ENCODE results near the gene GRID1. TPM values are rescaled to one million over a fixed set of nuclear protein-coding genes. Genes with fewer than 3 reads are reported as not detected.

Gene GRID1
- total and polyA plus RNA-seq, 11 donors, result 0.69 to 3.4 (median 1.6) TPM

- DNase-seq (no peak), ATAC-seq (no peak)
- WGBS, 4 donors, result 94 to 97% (median 95%) methylated on average over 2 to 4 of the region's 4 CpGs
- Histone ChIP-seq H3K4me3 (no peak overlapping the region), H3K36me3 (no peaks in the 10 kb centered on the region), H3K27ac (no peak overlapping the region), H3K4me1 (no peaks in the 10 kb centered on the region), H3K27me3 (no peaks in the 10 kb centered on the region), H3K9me3 (no peaks in the 10 kb centered on the region)
- intact Hi-C loops (cut with DNase I), result no loop called here
- TF ChIP-seq POLR2A (IDR thresholded peaks at IDR 0.05) (no peak), CTCF (IDR thresholded peaks at IDR 0.05) (no peak)
Observed at GRCh38 chr10:85615556-85615955, 751.0 kb downstream of the GRID1 start.

- WGBS, 4 donors, result 58 to 94% (median 89%) methylated on average over 2 of the region's 2 CpGs
- Histone ChIP-seq H3K36me3 (no peaks in the 10 kb centered on the region), H3K27me3 (no peaks in the 10 kb centered on the region), H3K4me3 (no peak overlapping the region), H3K9me3 (no peaks in the 10 kb centered on the region), H3K27ac (no peak overlapping the region), H3K4me1 (no peaks in the 10 kb centered on the region)
- TF ChIP-seq CTCF (IDR thresholded peaks at IDR 0.05), result no peak
- TF ChIP-seq POLR2A (IDR thresholded peaks at IDR 0.05), result no peak
- no peak for DNase-seq
- no peak for ATAC-seq
- intact Hi-C loops (cut with DNase I), result no loop called here
Observed at GRCh38 chr10:85614981-85615380, 751.6 kb downstream of the GRID1 start.

GRCh38 chr10:85614566-85614965, 752.0 kb downstream of the GRID1 start:
- intact Hi-C loops (cut with DNase I), result no loop called here
- 62 to 83% (median 81%) methylated on average over 2 of the region's 2 CpGs for WGBS, 4 donors

GRCh38 chr10:85613391-85613790, 753.2 kb downstream of the GRID1 start:
- no peak for TF ChIP-seq CTCF (IDR thresholded peaks at IDR 0.05)
- no peak for TF ChIP-seq POLR2A (IDR thresholded peaks at IDR 0.05)
- WGBS, 4 donors, result 93 to 98% (median 94%) methylated on average over 4 to 10 of the region's 10 CpGs
- intact Hi-C loops (cut with DNase I), result no loop called here
- no peak overlapping the region for H3K27ac ChIP-seq
- ATAC-seq, result no peak
- H3K4me1 ChIP-seq, result no peaks in the 10 kb centered on the region
- no peak overlapping the region for H3K4me3 ChIP-seq
- H3K9me3 ChIP-seq, result no peaks in the 10 kb centered on the region
- no peaks in the 10 kb centered on the region for H3K27me3 ChIP-seq
- H3K36me3 ChIP-seq, result no peaks in the 10 kb centered on the region
- DNase-seq, result no peak

More at GRCh38 chr10:85614566-85614965, 752.0 kb downstream of the GRID1 start:
- no peaks in the 10 kb centered on the region for H3K4me1 ChIP-seq
- ATAC-seq (no peak), DNase-seq (no peak)
- no peak overlapping the region for H3K27ac ChIP-seq
- H3K27me3 ChIP-seq, result no peaks in the 10 kb centered on the region
- TF ChIP-seq POLR2A (IDR thresholded peaks at IDR 0.05) (no peak), CTCF (IDR thresholded peaks at IDR 0.05) (no peak)
- no peak overlapping the region for H3K4me3 ChIP-seq
- H3K9me3 ChIP-seq, result no peaks in the 10 kb centered on the region
- H3K36me3 ChIP-seq, result no peaks in the 10 kb centered on the region
